Measurements from ENCODE around the gene ATP1B2. TPM values are rescaled to one million over a fixed set of nuclear protein-coding genes. Genes with fewer than 3 reads are reported as not detected.
"Not testable (repeated sequence)": the region's sequence is repeated elsewhere in the genome, so short reads cannot be mapped to it uniquely, and the experiment has no call there.

The ATP1B2 gene
- total RNA-seq, 1 donor from 2014 or later: 3.0 TPM

DNA sequence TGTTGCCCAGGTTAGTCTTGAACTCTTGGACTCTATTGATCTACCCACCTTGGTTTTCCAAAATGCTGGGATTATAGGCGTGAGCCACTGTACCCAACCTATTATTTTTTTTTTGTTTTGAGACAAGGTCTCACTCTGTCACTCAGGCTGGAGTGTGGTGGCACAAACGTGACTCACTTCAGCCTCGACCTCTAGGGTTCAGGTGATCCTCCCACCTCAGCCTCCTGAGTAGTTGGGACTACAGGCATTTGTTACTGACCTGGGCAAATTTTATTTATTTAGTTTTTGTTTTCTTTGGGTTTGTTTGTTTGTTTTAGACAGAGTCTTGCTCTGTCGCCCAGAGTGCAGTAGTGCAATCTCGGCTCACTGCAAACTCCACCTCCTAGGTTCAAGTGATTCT, 27.1 kb upstream of the ATP1B2 start:
- H3K36me3 Mint-ChIP-seq (ENCODE audit: unreplicated experiment): peaks cover 10% of the 10 kb centered on the region
- H3K4me3 Mint-ChIP-seq (ENCODE audit: unreplicated experiment): no peak overlapping the region
- no peaks in the 10 kb centered on the region for H3K9me3 Mint-ChIP-seq (ENCODE audit: unreplicated experiment)
- no peaks in the 10 kb centered on the region for H3K27me3 Mint-ChIP-seq (ENCODE audit: unreplicated experiment)
- peaks cover 13% of the 10 kb centered on the region for H3K4me1 Mint-ChIP-seq (ENCODE audit: unreplicated experiment)
- TF ChIP-seq, protein P1, sequence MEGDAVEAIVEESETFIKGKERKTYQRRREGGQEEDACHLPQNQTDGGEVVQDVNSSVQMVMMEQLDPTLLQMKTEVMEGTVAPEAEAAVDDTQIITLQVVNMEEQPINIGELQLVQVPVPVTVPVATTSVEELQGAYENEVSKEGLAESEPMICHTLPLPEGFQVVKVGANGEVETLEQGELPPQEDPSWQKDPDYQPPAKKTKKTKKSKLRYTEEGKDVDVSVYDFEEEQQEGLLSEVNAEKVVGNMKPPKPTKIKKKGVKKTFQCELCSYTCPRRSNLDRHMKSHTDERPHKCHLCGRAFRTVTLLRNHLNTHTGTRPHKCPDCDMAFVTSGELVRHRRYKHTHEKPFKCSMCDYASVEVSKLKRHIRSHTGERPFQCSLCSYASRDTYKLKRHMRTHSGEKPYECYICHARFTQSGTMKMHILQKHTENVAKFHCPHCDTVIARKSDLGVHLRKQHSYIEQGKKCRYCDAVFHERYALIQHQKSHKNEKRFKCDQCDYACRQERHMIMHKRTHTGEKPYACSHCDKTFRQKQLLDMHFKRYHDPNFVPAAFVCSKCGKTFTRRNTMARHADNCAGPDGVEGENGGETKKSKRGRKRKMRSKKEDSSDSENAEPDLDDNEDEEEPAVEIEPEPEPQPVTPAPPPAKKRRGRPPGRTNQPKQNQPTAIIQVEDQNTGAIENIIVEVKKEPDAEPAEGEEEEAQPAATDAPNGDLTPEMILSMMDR (IDR thresholded peaks at IDR 0.05): no peak
- no peak for DNase-seq (ENCODE audit: extremely low spot score, unreplicated experiment)
- H3K27ac Mint-ChIP-seq (ENCODE audit: unreplicated experiment): no peak overlapping the region

DNA sequence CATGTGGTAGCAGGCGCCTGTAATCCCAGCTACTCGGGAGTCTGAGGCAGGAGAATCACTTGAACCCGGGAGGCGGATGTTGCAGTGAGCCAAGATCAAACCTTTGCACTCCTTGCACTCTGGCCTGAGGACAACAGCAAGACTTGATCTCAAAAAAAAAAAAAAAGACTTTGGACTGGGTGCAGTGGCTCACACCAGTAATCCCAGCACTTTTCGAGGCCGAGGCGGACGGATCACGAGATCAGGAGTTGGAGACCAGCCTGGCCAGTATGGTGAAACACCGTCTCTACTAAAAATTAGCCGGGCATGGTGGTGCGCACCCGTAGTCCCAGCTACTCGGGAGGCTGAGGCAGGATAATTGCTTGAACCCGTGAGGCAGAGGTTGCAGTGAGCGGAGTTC, 25.0 kb upstream of the ATP1B2 start:
- H3K9me3 Mint-ChIP-seq (ENCODE audit: unreplicated experiment); H3K27me3 Mint-ChIP-seq (ENCODE audit: unreplicated experiment); H3K36me3 Mint-ChIP-seq (ENCODE audit: unreplicated experiment); DNase-seq (ENCODE audit: extremely low spot score, unreplicated experiment); H3K27ac Mint-ChIP-seq (ENCODE audit: unreplicated experiment): not testable (repeated sequence)
- Mint-ChIP-seq H3K4me1 (ENCODE audit: unreplicated experiment) (peaks cover 13% of the 10 kb centered on the region), H3K4me3 (ENCODE audit: unreplicated experiment) (peak overlapping the region; percentile 35)

DNA sequence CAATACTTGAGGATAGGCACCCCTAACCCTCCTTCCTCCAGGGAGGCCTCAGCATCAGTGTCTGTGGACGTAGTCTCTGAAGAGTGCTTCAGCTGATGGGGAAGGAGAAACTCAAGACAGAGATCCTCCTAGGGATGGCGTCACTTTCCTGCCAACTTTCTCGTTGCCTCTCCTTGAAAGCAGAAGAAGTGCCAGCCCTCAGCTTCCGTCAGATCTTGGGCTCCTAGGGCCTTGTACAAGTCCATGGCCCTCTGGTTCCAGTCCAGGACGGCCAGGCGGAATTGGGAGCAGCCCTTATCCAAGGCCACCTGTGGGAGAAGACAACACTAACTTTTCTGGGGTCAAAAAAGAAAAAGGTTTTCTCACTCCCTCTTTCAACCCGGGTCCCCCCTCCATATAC, 24.4 kb upstream of the ATP1B2 start:
- no peaks in the 10 kb centered on the region for H3K27me3 Mint-ChIP-seq (ENCODE audit: unreplicated experiment)
- no peak overlapping the region for H3K27ac Mint-ChIP-seq (ENCODE audit: unreplicated experiment)
- peaks cover 10% of the 10 kb centered on the region for H3K36me3 Mint-ChIP-seq (ENCODE audit: unreplicated experiment)
- H3K4me3 Mint-ChIP-seq (ENCODE audit: unreplicated experiment): peak overlapping the region; percentile 87
- DNase-seq (ENCODE audit: extremely low spot score, unreplicated experiment): no peak
- TF ChIP-seq, protein P1 (IDR thresholded peaks at IDR 0.05): no peak
- peaks cover 13% of the 10 kb centered on the region for H3K4me1 Mint-ChIP-seq (ENCODE audit: unreplicated experiment)
- H3K9me3 Mint-ChIP-seq (ENCODE audit: unreplicated experiment): no peaks in the 10 kb centered on the region

DNA sequence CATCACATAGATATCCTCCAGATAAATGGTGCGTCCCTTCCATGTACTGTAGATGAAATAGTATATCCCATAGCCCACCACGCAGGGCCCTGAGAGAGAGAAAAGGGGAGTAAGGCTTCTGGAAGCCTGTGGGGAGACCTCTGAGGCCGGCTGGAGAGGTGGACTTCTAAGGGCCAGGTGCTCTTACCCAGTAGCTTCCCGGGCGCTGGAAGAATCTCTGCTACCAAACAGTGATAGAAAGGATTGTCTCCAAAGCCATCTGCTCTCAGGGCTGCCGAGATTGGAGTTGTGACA, 23.8 kb upstream of the ATP1B2 start:
- peak overlapping the region; percentile 92 for H3K27ac Mint-ChIP-seq (ENCODE audit: unreplicated experiment)
- no peaks in the 10 kb centered on the region for H3K9me3 Mint-ChIP-seq (ENCODE audit: unreplicated experiment)
- H3K4me1 Mint-ChIP-seq (ENCODE audit: unreplicated experiment): peaks cover 13% of the 10 kb centered on the region
- H3K27me3 Mint-ChIP-seq (ENCODE audit: unreplicated experiment): no peaks in the 10 kb centered on the region
- TF ChIP-seq, protein P1 (IDR thresholded peaks at IDR 0.05): no peak
- H3K36me3 Mint-ChIP-seq (ENCODE audit: unreplicated experiment): peaks cover 10% of the 10 kb centered on the region
- DNase-seq (ENCODE audit: extremely low spot score, unreplicated experiment): no peak
- H3K4me3 Mint-ChIP-seq (ENCODE audit: unreplicated experiment): peak overlapping the region; percentile 87

DNA sequence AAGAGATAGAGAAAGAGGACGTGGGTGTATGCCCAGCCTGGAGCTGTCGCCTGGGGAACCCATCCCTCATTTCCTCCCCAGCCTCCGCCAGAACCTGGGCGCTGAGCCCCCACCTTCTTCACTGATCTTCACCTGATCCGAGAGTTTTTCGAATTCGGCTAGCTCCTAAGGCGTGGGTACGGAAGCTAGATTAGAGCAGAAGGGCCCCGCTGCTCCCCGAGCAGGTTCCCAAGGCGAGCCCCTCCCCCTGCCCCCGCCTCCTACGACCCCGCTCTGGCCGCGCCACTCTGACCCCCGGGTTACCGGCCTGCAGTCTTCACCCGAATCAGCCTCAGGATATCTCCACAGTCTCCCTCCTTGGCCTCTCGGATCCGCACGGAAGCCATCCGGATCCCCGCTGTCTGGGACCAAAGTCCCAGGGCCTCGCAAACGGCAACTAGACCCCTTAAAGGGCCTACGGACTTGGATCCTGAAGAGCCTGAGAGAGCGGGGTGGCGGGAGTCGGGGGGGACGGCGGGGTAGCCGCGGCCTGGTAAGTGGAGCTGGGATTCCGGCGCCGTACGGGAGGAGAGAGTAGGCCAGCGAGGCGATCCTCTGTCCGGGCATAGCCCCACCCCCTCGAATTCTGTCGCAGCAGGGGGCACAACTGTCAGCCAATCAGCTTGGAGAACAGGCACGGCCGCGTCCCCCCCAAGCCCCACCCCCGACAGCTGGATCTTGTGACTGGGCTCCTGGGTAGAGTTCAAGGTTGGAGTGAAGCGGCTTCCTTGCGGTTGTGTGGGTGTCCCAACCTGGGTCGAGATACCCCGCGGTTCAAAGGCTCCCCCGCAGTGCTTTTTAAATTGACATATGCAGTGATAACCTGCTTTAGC, 23.2 kb upstream of the ATP1B2 start, which contains the start of gene SAT2:
Gene SAT2 (minus strand): TSS at position 572 of the 872 bp plus-strand sequence. CDS start 186 bp downstream, at position 386.
- Mint-ChIP-seq H3K4me3 (ENCODE audit: unreplicated experiment) (peak within 1 kb of the TSS; percentile 87), H3K27me3 (ENCODE audit: unreplicated experiment) (no peaks in the 10 kb centered on the region), H3K27ac (ENCODE audit: unreplicated experiment) (peak within 1 kb of the TSS; percentile 92), H3K36me3 (ENCODE audit: unreplicated experiment) (peaks cover 10% of the 10 kb centered on the region), H3K9me3 (ENCODE audit: unreplicated experiment) (no peaks in the 10 kb centered on the region), H3K4me1 (ENCODE audit: unreplicated experiment) (peaks cover 13% of the 10 kb centered on the region)
- DNase-seq (ENCODE audit: extremely low spot score, unreplicated experiment): peak; percentile 99
- TF ChIP-seq, protein P1 (IDR thresholded peaks at IDR 0.05): no peak

All from osteocyte (in vitro differentiated cells).